CD4-positive, alpha-beta memory T cell (primary cell): ENCODE results near the gene PCDHGB7. TPM values are rescaled to one million over a fixed set of nuclear protein-coding genes. Genes with fewer than 3 reads are reported as not detected.
"Not testable (repeated sequence)": the region's sequence is repeated elsewhere in the genome, so short reads cannot be mapped to it uniquely, and the experiment has no call there.

ENCODE experiments used
- CTCF ChIA-PET: fragments of 350-600 bp; sonication (Branson Sonifier 250); formaldehyde crosslinking; loops from one replicate; lab custom pipeline; 2021; ENCODE audit warnings: inconsistent platforms; ENCODE audit not compliant: partially characterized antibody; lab: Charles Lee
- POLR2A ChIA-PET: fragments of 350-600 bp; sonication (Branson Sonifier 250); formaldehyde crosslinking; loops from one replicate; lab custom pipeline; 2021; ENCODE audit not compliant: partially characterized antibody; lab: Charles Lee
- DNase-seq, 5 donors: peaks; one replicate each; pipeline versions ENCODE4 v3.0.0 to v3.0.0-alpha.2; 2020 to 2022; ENCODE audit warnings: mixed read lengths in 1 of 5
- H3K27ac ChIP-seq: one replicate; pipeline ENCODE4 v1.7.0; 2013; ENCODE audit warnings: low read depth, low read length
- H3K27me3 ChIP-seq: 2 replicates; pipeline ENCODE4 v1.7.0; 2013; ENCODE audit warnings: mild to moderate bottlenecking, low read length, moderate library complexity; ENCODE audit not compliant: insufficient read depth
- H3K36me3 ChIP-seq: 2 replicates; pipeline ENCODE4 v1.7.0; 2013; ENCODE audit warnings: mild to moderate bottlenecking, low read length, moderate library complexity; ENCODE audit not compliant: insufficient read depth
- H3K4me1 ChIP-seq: 2 replicates; pipeline ENCODE4 v1.7.0; 2013; ENCODE audit warnings: mild to moderate bottlenecking, low read length, moderate library complexity; ENCODE audit not compliant: insufficient read depth
- H3K4me3 ChIP-seq, 2 donors: one replicate each; pipeline ENCODE4 v1.7.0; 2013; ENCODE audit warnings: low read length in 2 of 2, mild to moderate bottlenecking in 1 of 2
- H3K9me3 ChIP-seq, 2 donors: one replicate each; pipeline ENCODE4 v1.7.0; 2013; ENCODE audit warnings: low read length in 2 of 2, control low read depth in 1 of 2; ENCODE audit not compliant: control insufficient read depth in 1 of 2
- H3K27ac Mint-ChIP-seq, 7 donors: one replicate each; pipeline ENCODE4 v1.8.0; 2020 to 2021; ENCODE audit warnings: mixed read lengths in 7 of 7, mild to moderate bottlenecking in 6 of 7, inconsistent platforms in 3 of 7, moderate library complexity in 3 of 7
- H3K27me3 Mint-ChIP-seq, 2 donors: one replicate each; pipeline ENCODE4 v1.8.0; 2020 to 2021; ENCODE audit warnings: mixed read lengths in 2 of 2
- H3K36me3 Mint-ChIP-seq, 2 donors: one replicate each; pipeline ENCODE4 v1.8.0; 2020 to 2021; ENCODE audit warnings: mixed read lengths in 2 of 2, inconsistent platforms in 1 of 2, mild to moderate bottlenecking in 1 of 2
- H3K4me1 Mint-ChIP-seq, 4 donors: one replicate each; pipeline ENCODE4 v1.8.0; 2020 to 2021; ENCODE audit warnings: mixed read lengths in 4 of 4, mild to moderate bottlenecking in 1 of 4
- H3K4me3 Mint-ChIP-seq, 8 donors: one replicate each; pipeline ENCODE4 v1.8.0; 2020 to 2021; ENCODE audit warnings: mixed read lengths in 8 of 8, mild to moderate bottlenecking in 7 of 8, moderate library complexity in 6 of 8, inconsistent platforms in 3 of 8
- H3K9me3 Mint-ChIP-seq, 8 donors: one replicate each; pipeline ENCODE4 v1.8.0; 2020 to 2021; ENCODE audit warnings: mixed read lengths in 8 of 8, mild to moderate bottlenecking in 5 of 8, inconsistent platforms in 3 of 8, moderate library complexity in 1 of 8
- intact Hi-C: fragments of 100-400 bp; cut with micrococcal nuclease; formaldehyde crosslinking; loops from one replicate; pipeline ENCODE4 v1.15.1; 2023
- polyA plus RNA-seq, 2 donors: library from polyadenylated mRNA; unstranded; fragments of 300-500 nt; fragmentation: Illumina TruSeq; gene quantifications; one replicate each; pipeline ENCODE4 v1.2.3, GENCODE V29; 2021
- total RNA-seq, 2 experiments: library from RNA; stranded (reverse); gene quantifications; one replicate each; pipeline ENCODE4 v1.2.3, GENCODE V29; 2021

PCDHGB7 gene
- total and polyA plus RNA-seq, 4 experiments from 2014 or later = 0.03 to 0.33 (median 0.32) TPM; not detected in 1

GRCh38 chr5:141411575-141411974 lies 5.9 kb upstream of the PCDHGB7 start:
- peaks cover 14 to 16% of the 10 kb centered on the region in 2 donors for H3K36me3 Mint-ChIP-seq
- peaks cover 10 to 20% (median 14%) of the 10 kb centered on the region in 4 donors for H3K4me1 Mint-ChIP-seq
- no peaks in the 10 kb centered on the region for H3K9me3 ChIP-seq
- intact Hi-C loops = loop anchor here (10.0 kb wide), 1 partner anchor 87 kb away; the partner anchor contains the start of gene TAF7
- H3K27me3 ChIP-seq = peaks cover 22% of the 10 kb centered on the region
- POLR2A ChIA-PET = no interaction called here
- no peak overlapping the region for H3K27ac ChIP-seq
- CTCF ChIA-PET = interaction anchor here (1.5 to 4.6 kb wide), 2 partner anchors 102 to 113 kb away, joined by 7 to 37 read pairs; no protein-coding TSS in a partner anchor
- H3K9me3 Mint-ChIP-seq = peaks cover 5 to 62% (median 49%) of the 10 kb centered on the region in 8 donors
- H3K4me3 Mint-ChIP-seq = peak overlapping the region in 1 of 8 donors; percentile 30
- DNase-seq = no peak
- H3K4me1 ChIP-seq = peaks cover 8% of the 10 kb centered on the region
- H3K36me3 ChIP-seq = no peaks in the 10 kb centered on the region
- no peak overlapping the region for H3K27ac Mint-ChIP-seq
- H3K4me3 ChIP-seq = no peak overlapping the region
- H3K27me3 Mint-ChIP-seq = peaks cover 38 to 55% of the 10 kb centered on the region in 2 donors

- Histone ChIP-seq H3K4me1 (peaks cover 8% of the 10 kb centered on the region), H3K4me3 (peak within 1 kb of the TSS; percentile 14 to 51), H3K27ac (no peak within 1 kb of the TSS), H3K27me3 (peaks cover 22% of the 10 kb centered on the region), H3K9me3 (no peaks in the 10 kb centered on the region), H3K36me3 (no peaks in the 10 kb centered on the region)
- CTCF ChIA-PET = interaction anchor here (0.7 to 4.6 kb wide), 21 partner anchors 8 to 179 kb away, joined by 3 to 37 read pairs (median 5); partner anchors contain the start of genes PCDHGA11, PCDHGA12, PCDHGA6 and PCDHGB5
- POLR2A ChIA-PET = interaction anchor here (1.0 to 2.2 kb wide), 4 partner anchors 93 to 151 kb away, joined by 3 to 11 read pairs (median 4); partner anchors contain the start of gene TAF7
- peak within 1 kb of the TSS; percentile 81 to 92 (median 89) for H3K4me3 Mint-ChIP-seq
- H3K27me3 Mint-ChIP-seq = peaks cover 36 to 56% of the 10 kb centered on the region in 2 donors
- H3K4me1 Mint-ChIP-seq = peaks cover 11 to 20% (median 15%) of the 10 kb centered on the region in 4 donors
- peaks cover 15 to 16% of the 10 kb centered on the region in 2 donors for H3K36me3 Mint-ChIP-seq
- peak; percentile 53 to 61 (median 59) for DNase-seq
- peaks cover 2 to 58% (median 45%) of the 10 kb centered on the region in 8 donors for H3K9me3 Mint-ChIP-seq
- intact Hi-C loops = loop anchor here (1.0 to 10.0 kb wide), 4 partner anchors 88 to 151 kb away; partner anchors contain the start of gene TAF7
- peak within 1 kb of the TSS in 5 of 7 donors; percentile 30 to 87 (median 69) for H3K27ac Mint-ChIP-seq
Observed at GRCh38 chr5:141412854-141413539, 4.5 kb upstream of the PCDHGB7 start, which contains the start of gene PCDHGA10. PCDHGA10 (plus strand) TSS chr5:141412987; CDS start chr5:141413176, 189 bp downstream.

- ChIA-PET POLR2A (interaction anchor here (1.0 to 2.2 kb wide), 4 partner anchors 93 to 151 kb away, joined by 3 to 11 read pairs (median 4); partner anchors contain the start of gene TAF7), CTCF (interaction anchor here (0.7 to 4.6 kb wide), 18 partner anchors 17 to 179 kb away, joined by 3 to 37 read pairs (median 7); partner anchors contain the start of genes PCDHGA12, PCDHGB5 and TAF7)
- intact Hi-C loops = loop anchor here (1.0 to 10.0 kb wide), 4 partner anchors 89 to 151 kb away; partner anchors contain the start of gene TAF7
- Histone ChIP-seq H3K27ac (no peak overlapping the region), H3K4me3 (peak overlapping the region; percentile 14 to 51), H3K9me3 (no peaks in the 10 kb centered on the region), H3K36me3 (no peaks in the 10 kb centered on the region), H3K27me3 (peaks cover 26% of the 10 kb centered on the region), H3K4me1 (peaks cover 8% of the 10 kb centered on the region)
- H3K27me3 Mint-ChIP-seq = peaks cover 38 to 60% of the 10 kb centered on the region in 2 donors
- H3K27ac Mint-ChIP-seq = peak overlapping the region in 3 of 7 donors; percentile 69 to 87 (median 78)
- H3K36me3 Mint-ChIP-seq = peaks cover 16 to 19% of the 10 kb centered on the region in 2 donors
- H3K4me1 Mint-ChIP-seq = peaks cover 11 to 20% (median 14%) of the 10 kb centered on the region in 4 donors
- peaks cover 3 to 58% (median 46%) of the 10 kb centered on the region in 8 donors for H3K9me3 Mint-ChIP-seq
- peak overlapping the region; percentile 81 to 92 (median 89) for H3K4me3 Mint-ChIP-seq
- DNase-seq = no peak
Observed at GRCh38 chr5:141413540-141414069, 3.9 kb upstream of the PCDHGB7 start.

GRCh38 chr5:141414548-141415274 lies 2.8 kb upstream of the PCDHGB7 start:
- Mint-ChIP-seq H3K27ac (peak overlapping the region in 1 of 7 donors; percentile 78), H3K36me3 (peaks cover 19% of the 10 kb centered on the region in 2 donors), H3K9me3 (peaks cover 2 to 54% (median 45%) of the 10 kb centered on the region in 8 donors), H3K4me1 (peaks cover 11 to 20% (median 14%) of the 10 kb centered on the region in 4 donors), H3K27me3 (peaks cover 36 to 56% of the 10 kb centered on the region in 2 donors), H3K4me3 (peak overlapping the region in 7 of 8 donors; percentile 1 to 50 (median 34))
- H3K27ac ChIP-seq, H3K9me3 ChIP-seq, DNase-seq, H3K4me1 ChIP-seq, H3K36me3 ChIP-seq, H3K4me3 ChIP-seq, POLR2A ChIA-PET: not testable (repeated sequence)
- CTCF ChIA-PET = interaction anchor here (2.2 to 4.6 kb wide), 4 partner anchors 16 to 99 kb away, joined by 7 to 37 read pairs (median 15); partner anchors contain the start of genes PCDHGA12 and PCDHGB5
- intact Hi-C loops = loop anchor here (10.0 kb wide), 1 partner anchor 90 kb away; the partner anchor contains the start of gene TAF7
- peaks cover 28% of the 10 kb centered on the region for H3K27me3 ChIP-seq

GRCh38 chr5:141415275-141415618 lies 2.2 kb upstream of the PCDHGB7 start:
- H3K27ac Mint-ChIP-seq = peak overlapping the region in 1 of 7 donors; percentile 46
- peaks cover 32% of the 10 kb centered on the region for H3K27me3 ChIP-seq
- peaks cover 2 to 55% (median 46%) of the 10 kb centered on the region in 8 donors for H3K9me3 Mint-ChIP-seq

More at GRCh38 chr5:141415275-141415618, 2.2 kb upstream of the PCDHGB7 start:
- CTCF ChIA-PET = interaction anchor here (3.1 to 4.6 kb wide), 2 partner anchors 15 to 98 kb away, joined by 14 to 37 read pairs; partner anchors contain the start of gene PCDHGA12
- H3K36me3 ChIP-seq, H3K4me1 ChIP-seq, H3K27ac ChIP-seq, H3K9me3 ChIP-seq, POLR2A ChIA-PET, DNase-seq, H3K4me3 ChIP-seq: not testable (repeated sequence)
- peaks cover 34 to 56% of the 10 kb centered on the region in 2 donors for H3K27me3 Mint-ChIP-seq
- H3K4me3 Mint-ChIP-seq = peak overlapping the region in 4 of 8 donors; percentile 34 to 71 (median 54)
- peaks cover 17 to 20% of the 10 kb centered on the region in 2 donors for H3K36me3 Mint-ChIP-seq
- peaks cover 11 to 20% (median 13%) of the 10 kb centered on the region in 4 donors for H3K4me1 Mint-ChIP-seq
- intact Hi-C loops = loop anchor here (10.0 kb wide), 1 partner anchor 90 kb away; the partner anchor contains the start of gene TAF7
